H9 (cell line): ENCODE results near the gene SERPINB11. TPM values are rescaled to one million over a fixed set of nuclear protein-coding genes. Genes with fewer than 3 reads are reported as not detected.

ENCODE experiments used
- DNase-seq: peaks from one replicate; pipeline ENCODE4 v3.0.0-alpha.2; 2017
- H2AFZ ChIP-seq: one replicate; pipeline ENCODE4 v1.6.1; 2013; ENCODE audit warnings: mild to moderate bottlenecking, low read length, control low read depth, moderate library complexity
- H2AK5ac ChIP-seq: 2 replicates; pipeline ENCODE4 v1.6.1; 2013; ENCODE audit warnings: low read length, control low read depth, mixed read lengths; ENCODE audit not compliant: insufficient read length
- H2BK120ac ChIP-seq: one replicate; pipeline ENCODE4 v1.6.1; 2013; ENCODE audit warnings: low read depth, mild to moderate bottlenecking, low read length, control low read depth, inconsistent platforms; ENCODE audit not compliant: poor library complexity, severe bottlenecking
- H2BK12ac ChIP-seq: 2 replicates; pipeline ENCODE4 v1.6.1; 2013; ENCODE audit warnings: low read length, control low read depth, mixed read lengths, low read depth; ENCODE audit not compliant: insufficient read length
- H2BK15ac ChIP-seq: 2 replicates; pipeline ENCODE4 v1.6.1; 2013; ENCODE audit warnings: low read depth, low read length, control low read depth
- H2BK20ac ChIP-seq: one replicate; pipeline ENCODE4 v1.6.1; 2013; ENCODE audit warnings: low read depth, mild to moderate bottlenecking, low read length, control low read depth, inconsistent platforms; ENCODE audit not compliant: poor library complexity, severe bottlenecking
- H2BK5ac ChIP-seq: 2 replicates; pipeline ENCODE4 v1.6.1; 2013; ENCODE audit warnings: low read length, control low read depth, mixed read lengths; ENCODE audit not compliant: insufficient read length
- H3K14ac ChIP-seq: 2 replicates; pipeline ENCODE4 v1.6.1; 2013; ENCODE audit warnings: low read length, control low read depth; ENCODE audit not compliant: insufficient read depth
- H3K18ac ChIP-seq: 2 replicates; pipeline ENCODE4 v1.6.1; 2013; ENCODE audit warnings: low read depth, mild to moderate bottlenecking, mixed read lengths, low read length, control low read depth; ENCODE audit not compliant: insufficient read length
- H3K23ac ChIP-seq: 2 replicates; pipeline ENCODE4 v1.6.1; 2013; ENCODE audit warnings: low read length, control low read depth, mixed read lengths, low read depth; ENCODE audit not compliant: insufficient read length
- H3K23me2 ChIP-seq: 2 replicates; pipeline ENCODE4 v1.6.1; 2013; ENCODE audit warnings: low read depth, mild to moderate bottlenecking, mixed read lengths, low read length, control low read depth; ENCODE audit not compliant: insufficient read length, poor library complexity, severe bottlenecking
- H3K27ac ChIP-seq: 2 replicates; pipeline ENCODE4 v1.5.1; 2013; ENCODE audit warnings: low read length, control low read depth, mixed read lengths, low read depth; ENCODE audit not compliant: insufficient read length
- H3K27me3 ChIP-seq: 2 replicates; pipeline ENCODE4 v1.6.1; 2013; ENCODE audit warnings: low read length, control low read depth, inconsistent platforms; ENCODE audit not compliant: insufficient read depth
- H3K4ac ChIP-seq: 2 replicates; pipeline ENCODE4 v1.6.1; 2013; ENCODE audit warnings: low read depth, mild to moderate bottlenecking, control low read depth, inconsistent platforms, low read length, moderate library complexity
- H3K4me1 ChIP-seq: 2 replicates; pipeline ENCODE4 v1.6.1; 2013; ENCODE audit warnings: low read length, control low read depth, inconsistent platforms; ENCODE audit not compliant: insufficient read depth
- H3K4me2 ChIP-seq: 2 replicates; pipeline ENCODE4 v1.6.1; 2013; ENCODE audit warnings: low read length, control low read depth, mixed read lengths; ENCODE audit not compliant: insufficient read length, insufficient read depth
- H3K56ac ChIP-seq: 2 replicates; pipeline ENCODE4 v1.6.1; 2013; ENCODE audit warnings: low read depth, mild to moderate bottlenecking, mixed read lengths, low read length, control low read depth; ENCODE audit not compliant: insufficient read length
- H3K79me1 ChIP-seq: 2 replicates; pipeline ENCODE4 v1.6.1; 2013; ENCODE audit warnings: low read depth, mild to moderate bottlenecking, moderate library complexity, low read length, control low read depth, inconsistent platforms; ENCODE audit not compliant: insufficient read depth, poor library complexity, severe bottlenecking
- H3K79me2 ChIP-seq: 2 replicates; pipeline ENCODE4 v1.6.1; 2013; ENCODE audit warnings: low read length, control low read depth, inconsistent platforms; ENCODE audit not compliant: insufficient read depth
- H3K9ac ChIP-seq: 2 replicates; pipeline ENCODE4 v1.6.1; 2013; ENCODE audit warnings: low read length, control low read depth, mixed read lengths; ENCODE audit not compliant: insufficient read length; ENCODE audit errors: extremely low read depth
- H3K9me3 ChIP-seq: one replicate; pipeline ENCODE4 v1.6.1; 2013; ENCODE audit warnings: low read depth, low read length, inconsistent platforms; ENCODE audit not compliant: control insufficient read depth
- H3T11ph ChIP-seq: one replicate; pipeline ENCODE4 v1.6.1; 2013; ENCODE audit warnings: mild to moderate bottlenecking, low read length, control low read depth, inconsistent platforms
- H4K20me1 ChIP-seq: one replicate; pipeline ENCODE4 v1.6.1; 2013; ENCODE audit not compliant: control insufficient read depth, insufficient read length, insufficient read depth
- H4K5ac ChIP-seq: 2 replicates; pipeline ENCODE4 v1.6.1; 2013; ENCODE audit warnings: low read depth, mild to moderate bottlenecking, mixed read lengths, low read length, control low read depth; ENCODE audit not compliant: insufficient read length
- H4K8ac ChIP-seq: replicated peaks from 2 replicates; pipeline ENCODE4 v1.6.1; 2013; ENCODE audit warnings: low read length, control low read depth, mixed read lengths, low read depth; ENCODE audit not compliant: insufficient read length
- H4K91ac ChIP-seq: 2 replicates; pipeline ENCODE4 v1.6.1; 2013; ENCODE audit warnings: low read depth, mild to moderate bottlenecking, moderate library complexity, mixed read lengths, low read length, control low read depth; ENCODE audit not compliant: insufficient read length
- H3K27ac Mint-ChIP-seq, 3 experiments: 2 replicates in 2 of 3; 3 replicates in 1 of 3; pipeline ENCODE4 v1.8.0; 2020 to 2021; ENCODE audit warnings: mixed read lengths in 3 of 3, mild to moderate bottlenecking in 1 of 3, moderate library complexity in 1 of 3
- H3K27me3 Mint-ChIP-seq: 2 replicates; pipeline ENCODE4 v1.8.0; 2021; ENCODE audit warnings: low read depth, mild to moderate bottlenecking, moderate library complexity, mixed read lengths
- H3K36me3 Mint-ChIP-seq, 3 experiments: 2 replicates in 2 of 3; 3 replicates in 1 of 3; pipeline ENCODE4 v1.8.0; 2020 to 2021; ENCODE audit warnings: low read depth in 3 of 3, mixed read lengths in 3 of 3; ENCODE audit not compliant: insufficient read depth in 1 of 3
- H3K4me1 Mint-ChIP-seq, 2 experiments: 2 replicates each; pipeline ENCODE4 v1.8.0; 2020; ENCODE audit warnings: mixed read lengths in 2 of 2
- H3K4me3 Mint-ChIP-seq, 2 experiments: 2 replicates in 1 of 2; 3 replicates in 1 of 2; pipeline ENCODE4 v1.8.0; 2020 to 2021; ENCODE audit warnings: mild to moderate bottlenecking in 2 of 2, mixed read lengths in 2 of 2, moderate library complexity in 1 of 2
- H3K9me3 Mint-ChIP-seq, 2 experiments: 2 replicates in 1 of 2; 3 replicates in 1 of 2; pipeline ENCODE4 v1.8.0; 2020; ENCODE audit warnings: mild to moderate bottlenecking in 2 of 2, mixed read lengths in 2 of 2, moderate library complexity in 1 of 2
- CTCF ChIP-seq: fragments of 200-600 bp; sonication (generic); conservative IDR thresholded peaks from 3 replicates; pipeline ENCODE4 v1.8.0; 2021; ENCODE audit warnings: antibody characterized with exemption, mild to moderate bottlenecking
- WGBS: extraction: QIAGEN DNeasy Blood & Tissue Kit; methylation state at CpG from one replicate; pipeline ENCODE4 v1.1.7; 2013; ENCODE audit warnings: missing lambda C conversion rate, low lambda C conversion rate, mixed read lengths; ENCODE audit not compliant: insufficient read length; ENCODE audit errors: extremely low coverage; 5-methylcytosine and 5-hydroxymethylcytosine counted together
- total RNA-seq: library from RNA; stranded (reverse); gene quantifications from 2 replicates; pipeline ENCODE4 v1.2.1, GENCODE V29; 2021

The SERPINB11 gene
- total RNA-seq, 1 experiment from 2014 or later, result not detected

GRCh38 chr18:63683152-63683551, 19.6 kb upstream of the SERPINB11 start:
- Histone ChIP-seq H3K18ac (no peak overlapping the region), H2BK12ac (no peak overlapping the region), H3K23me2 (no peaks in the 10 kb centered on the region), H3K79me2 (no peaks in the 10 kb centered on the region), H3T11ph (no peak overlapping the region), H3K4me1 (peaks cover 4% of the 10 kb centered on the region; the same call in 1 of the 2 replicates), H2AK5ac (no peak overlapping the region), H2AFZ (no peak overlapping the region), H3K23ac (no peak overlapping the region), H2BK15ac (no peak overlapping the region), H4K91ac (no peak overlapping the region), H4K20me1 (no peaks in the 10 kb centered on the region), H3K4me2 (no peak overlapping the region), H3K14ac (no peak overlapping the region), H3K56ac (no peak overlapping the region), H3K27ac (no peak overlapping the region), H3K9ac (no peak overlapping the region), H3K27me3 (no peaks in the 10 kb centered on the region), H2BK5ac (no peak overlapping the region), H2BK120ac (no peak overlapping the region), H4K8ac (no peak overlapping the region), H4K5ac (no peak overlapping the region), H3K79me1 (no peaks in the 10 kb centered on the region), H3K4ac (no peak overlapping the region), H2BK20ac (no peak overlapping the region), H3K9me3 (no peaks in the 10 kb centered on the region)
- H3K27me3 Mint-ChIP-seq, result no peaks in the 10 kb centered on the region; the same call in 1 of the 2 replicates
- H3K4me3 Mint-ChIP-seq, result no peak overlapping the region
- peaks cover 0 to 11% (median 0%) of the 10 kb centered on the region in 3 experiments; a peak in 2 of 7 replicates for H3K36me3 Mint-ChIP-seq
- WGBS, result 100% methylated on average over 1 of the region's 2 CpGs
- peaks cover 16% of the 10 kb centered on the region in 2 experiments for H3K4me1 Mint-ChIP-seq
- peak; percentile 39 for DNase-seq
- TF ChIP-seq CTCF, result no peak
- H3K9me3 Mint-ChIP-seq, result peaks cover 0 to 2% of the 10 kb centered on the region in 2 experiments
- peak overlapping the region; percentile 49 to 81 (median 73) for H3K27ac Mint-ChIP-seq
